Activated CD8-positive, alpha-beta memory T cell treated with anti-CD3 and anti-CD28 coated beads for 1 hour (primary cell): ENCODE results near the gene ATN1.

Source experiments
- DNase-seq, 2 donors: peaks; one replicate each; pipeline ENCODE4 v3.0.0-alpha.2; 2020; ENCODE audit warnings: low read depth in 1 of 2; ENCODE audit errors: extremely low read depth in 1 of 2

The ATN1 gene

GRCh38 chr12:6925540-6926279 is 2.0 kb upstream of the ATN1 start:
- DNase-seq: no peak

- DNase-seq: no peak
Measured at GRCh38 chr12:6928022-6928702, 403 bp downstream of the ATN1 start.

GRCh38 chr12:6928703-6929407 is 1.1 kb downstream of the ATN1 start:
- no peak for DNase-seq

- DNase-seq: no peak
Measured at GRCh38 chr12:6929466-6930452, 2.0 kb downstream of the ATN1 start.

- no peak for DNase-seq
Measured at GRCh38 chr12:6932766-6933165, 5.0 kb downstream of the ATN1 start.

- DNase-seq: no peak
Measured at GRCh38 chr12:6934110-6934509, 6.4 kb downstream of the ATN1 start.

- DNase-seq: no peak
Measured at GRCh38 chr12:6935371-6936193, 7.8 kb downstream of the ATN1 start.

- DNase-seq: no peak
Measured at GRCh38 chr12:6936194-6936635, 8.5 kb downstream of the ATN1 start.

GRCh38 chr12:6936636-6937480 is 9.1 kb downstream of the ATN1 start:
- DNase-seq: no peak

- peak; percentile 81 to 86 for DNase-seq
Measured at GRCh38 chr12:6937481-6938352, 10.0 kb downstream of the ATN1 start.

- no peak for DNase-seq
Measured at GRCh38 chr12:6938353-6939190, 10.8 kb downstream of the ATN1 start.

GRCh38 chr12:6939191-6939540 is 11.4 kb downstream of the ATN1 start:
- DNase-seq: no peak

- no peak for DNase-seq
Measured at GRCh38 chr12:6941267-6941666, 13.5 kb downstream of the ATN1 start.

GRCh38 chr12:6941782-6942181 is 14.0 kb downstream of the ATN1 start:
- no peak for DNase-seq

- DNase-seq: no peak
Measured at GRCh38 chr12:6942331-6942665, 14.5 kb downstream of the ATN1 start.

GRCh38 chr12:6943389-6943721 is 15.6 kb downstream of the ATN1 start:
- no peak for DNase-seq

- no peak for DNase-seq
Measured at GRCh38 chr12:6943722-6944380, 16.1 kb downstream of the ATN1 start, which contains the start of the genes C12orf57 and RNU7-1. C12orf57 (plus strand) TSS chr12:6944022; CDS start chr12:6944122, 100 bp downstream. RNU7-1 (plus strand) TSS chr12:6943816.
